HUES6 (cell line): ENCODE measurements around the gene C3orf62.

Experiments used
- H3K27ac ChIP-seq: 2 replicates; pipeline ENCODE4 v1.7.0; 2013; ENCODE audit warnings: low read depth, mild to moderate bottlenecking, low read length, inconsistent platforms
- H3K27me3 ChIP-seq: 2 replicates; pipeline ENCODE4 v1.6.1; 2013; ENCODE audit warnings: low read length; ENCODE audit not compliant: control insufficient read depth, insufficient read depth
- H3K36me3 ChIP-seq: 2 replicates; pipeline ENCODE4 v1.6.1; 2013; ENCODE audit warnings: low read length; ENCODE audit not compliant: control insufficient read depth, insufficient read depth
- H3K4me1 ChIP-seq: 2 replicates; pipeline ENCODE4 v1.6.1; 2013; ENCODE audit warnings: low read length; ENCODE audit not compliant: control insufficient read depth, insufficient read depth
- H3K4me3 ChIP-seq: 2 replicates; pipeline ENCODE4 v1.5.1; 2013; ENCODE audit warnings: low read depth, low read length
- H3K9ac ChIP-seq: one replicate; pipeline ENCODE4 v1.6.1; 2013; ENCODE audit warnings: mild to moderate bottlenecking, low read length
- H3K9me3 ChIP-seq: 2 replicates; pipeline ENCODE4 v1.6.1; 2013; ENCODE audit warnings: low read depth, low read length; ENCODE audit not compliant: control insufficient read depth, insufficient read depth

C3orf62 gene

GRCh38 chr3:49296781-49297411 is 19.9 kb upstream of the C3orf62 start:
- Histone ChIP-seq H3K27me3 (no peaks in the 10 kb centered on the region), H3K4me3 (no peak overlapping the region), H3K36me3 (peaks cover 68% of the 10 kb centered on the region), H3K9ac (no peak overlapping the region), H3K9me3 (no peaks in the 10 kb centered on the region), H3K27ac (no peak overlapping the region), H3K4me1 (no peaks in the 10 kb centered on the region)

- H3K27me3 ChIP-seq = no peaks in the 10 kb centered on the region
- no peak overlapping the region for H3K9ac ChIP-seq
- H3K36me3 ChIP-seq = peaks cover 65% of the 10 kb centered on the region
- H3K4me3 ChIP-seq = no peak overlapping the region
- no peaks in the 10 kb centered on the region for H3K9me3 ChIP-seq
- no peaks in the 10 kb centered on the region for H3K4me1 ChIP-seq
- H3K27ac ChIP-seq = no peak overlapping the region
Measured at GRCh38 chr3:49295489-49296058, 18.5 kb upstream of the C3orf62 start.

GRCh38 chr3:49294343-49294742 is 17.3 kb upstream of the C3orf62 start:
- no peak overlapping the region for H3K4me3 ChIP-seq
- no peak overlapping the region for H3K9ac ChIP-seq
- no peaks in the 10 kb centered on the region for H3K9me3 ChIP-seq
- no peaks in the 10 kb centered on the region for H3K27me3 ChIP-seq
- no peaks in the 10 kb centered on the region for H3K4me1 ChIP-seq
- H3K36me3 ChIP-seq = peaks cover 68% of the 10 kb centered on the region
- no peak overlapping the region for H3K27ac ChIP-seq

GRCh38 chr3:49283997-49284396 is 7.0 kb upstream of the C3orf62 start:
- Histone ChIP-seq H3K36me3 (peaks cover 61% of the 10 kb centered on the region), H3K27ac (no peak overlapping the region), H3K9ac (no peak overlapping the region)

GRCh38 chr3:49279376-49279775 is 2.3 kb upstream of the C3orf62 start:
- Histone ChIP-seq H3K27ac (no peak overlapping the region), H3K4me1 (no peaks in the 10 kb centered on the region), H3K9me3 (no peaks in the 10 kb centered on the region), H3K9ac (no peak overlapping the region), H3K27me3 (no peaks in the 10 kb centered on the region), H3K4me3 (no peak overlapping the region), H3K36me3 (peaks cover 44% of the 10 kb centered on the region)

More at GRCh38 chr3:49283997-49284396, 7.0 kb upstream of the C3orf62 start:
- Histone ChIP-seq H3K27me3 (no peaks in the 10 kb centered on the region), H3K4me1 (no peaks in the 10 kb centered on the region), H3K4me3 (no peak overlapping the region), H3K9me3 (no peaks in the 10 kb centered on the region)

GRCh38 chr3:49278548-49278947 is 1.5 kb upstream of the C3orf62 start:
- H3K9me3 ChIP-seq = no peaks in the 10 kb centered on the region
- no peak overlapping the region for H3K9ac ChIP-seq
- no peaks in the 10 kb centered on the region for H3K4me1 ChIP-seq
- H3K27ac ChIP-seq = no peak overlapping the region
- no peaks in the 10 kb centered on the region for H3K27me3 ChIP-seq
- H3K36me3 ChIP-seq = peaks cover 35% of the 10 kb centered on the region
- no peak overlapping the region for H3K4me3 ChIP-seq

- Histone ChIP-seq H3K4me3 (peak overlapping the region; percentile 48; the same call in 1 of the 2 replicates), H3K4me1 (no peaks in the 10 kb centered on the region), H3K27ac (peak overlapping the region; percentile 47; the same call in 1 of the 2 replicates), H3K36me3 (peaks cover 31% of the 10 kb centered on the region), H3K27me3 (no peaks in the 10 kb centered on the region), H3K9me3 (no peaks in the 10 kb centered on the region), H3K9ac (no peak overlapping the region)
Measured at GRCh38 chr3:49277383-49277775, 347 bp upstream of the C3orf62 start.

- Histone ChIP-seq H3K4me1 (no peaks in the 10 kb centered on the region), H3K27me3 (no peaks in the 10 kb centered on the region), H3K9ac (no peak overlapping the region), H3K9me3 (no peaks in the 10 kb centered on the region), H3K4me3 (no peak overlapping the region), H3K27ac (no peak overlapping the region), H3K36me3 (peaks cover 17% of the 10 kb centered on the region)
Measured at GRCh38 chr3:49273825-49274532, 3.1 kb downstream of the C3orf62 start.

GRCh38 chr3:49271047-49271446 is 6.0 kb downstream of the C3orf62 start:
- no peak overlapping the region for H3K4me3 ChIP-seq
- H3K27me3 ChIP-seq = no peaks in the 10 kb centered on the region
- H3K9ac ChIP-seq = no peak overlapping the region
- H3K4me1 ChIP-seq = no peaks in the 10 kb centered on the region
- no peaks in the 10 kb centered on the region for H3K9me3 ChIP-seq
- no peak overlapping the region for H3K27ac ChIP-seq
- H3K36me3 ChIP-seq = no peaks in the 10 kb centered on the region

GRCh38 chr3:49270156-49270500 is 6.9 kb downstream of the C3orf62 start:
- no peak overlapping the region for H3K4me3 ChIP-seq
- H3K27ac ChIP-seq = no peak overlapping the region

GRCh38 chr3:49269443-49270155 is 7.4 kb downstream of the C3orf62 start:
- no peak overlapping the region for H3K27ac ChIP-seq
- no peaks in the 10 kb centered on the region for H3K36me3 ChIP-seq
- H3K9ac ChIP-seq = no peak overlapping the region
- H3K4me3 ChIP-seq = no peak overlapping the region
- H3K27me3 ChIP-seq = no peaks in the 10 kb centered on the region
- no peaks in the 10 kb centered on the region for H3K9me3 ChIP-seq
- no peaks in the 10 kb centered on the region for H3K4me1 ChIP-seq

More at GRCh38 chr3:49270156-49270500, 6.9 kb downstream of the C3orf62 start:
- Histone ChIP-seq H3K4me1 (no peaks in the 10 kb centered on the region), H3K27me3 (no peaks in the 10 kb centered on the region), H3K9ac (no peak overlapping the region), H3K36me3 (no peaks in the 10 kb centered on the region), H3K9me3 (no peaks in the 10 kb centered on the region)
